Activated naive CD8-positive, alpha-beta T cell treated with anti-CD3 and anti-CD28 coated beads, Interleukin-2, amount 50 U/mL, for 24 hours (primary cell): Measurements from ENCODE around the gene SDC1.

Source experiments
- ATAC-seq: fragments of 150-1000 bp; cut with Tn5 transposase; one replicate; pipeline ENCODE4 v1.10.0; 2021
- DNase-seq: peaks from one replicate; pipeline ENCODE4 v3.0.0; 2021
- H3K27ac Mint-ChIP-seq: one replicate; pipeline ENCODE4 v1.8.0; 2021; ENCODE audit warnings: mild to moderate bottlenecking, mixed read lengths
- H3K27me3 Mint-ChIP-seq: one replicate; pipeline ENCODE4 v1.8.0; 2021; ENCODE audit warnings: mixed read lengths
- H3K36me3 Mint-ChIP-seq: one replicate; pipeline ENCODE4 v1.8.0; 2021; ENCODE audit warnings: low read depth, mixed read lengths
- H3K4me1 Mint-ChIP-seq: one replicate; pipeline ENCODE4 v1.8.0; 2021; ENCODE audit warnings: mixed read lengths
- H3K4me3 Mint-ChIP-seq: one replicate; pipeline ENCODE4 v1.8.0; 2021; ENCODE audit warnings: mild to moderate bottlenecking, moderate library complexity, mixed read lengths
- H3K9me3 Mint-ChIP-seq: one replicate; pipeline ENCODE4 v1.8.0; 2021; ENCODE audit warnings: mixed read lengths

The SDC1 gene

GRCh38 chr2:20157193-20157891 lies 67.6 kb downstream of the SDC1 start:
- Mint-ChIP-seq H3K27me3 (peaks cover 15% of the 10 kb centered on the region), H3K4me1 (no peaks in the 10 kb centered on the region), H3K4me3 (no peak overlapping the region), H3K36me3 (no peaks in the 10 kb centered on the region), H3K27ac (no peak overlapping the region), H3K9me3 (peaks cover 9% of the 10 kb centered on the region)
- ATAC-seq (no peak), DNase-seq (no peak)

- Mint-ChIP-seq H3K9me3 (peaks cover 9% of the 10 kb centered on the region), H3K4me1 (no peaks in the 10 kb centered on the region), H3K27me3 (peaks cover 15% of the 10 kb centered on the region), H3K27ac (no peak overlapping the region), H3K36me3 (no peaks in the 10 kb centered on the region), H3K4me3 (no peak overlapping the region)
- DNase-seq (no peak), ATAC-seq (no peak)
Measured at GRCh38 chr2:20156836-20157192, 68.1 kb downstream of the SDC1 start.

GRCh38 chr2:20156076-20156759 lies 68.7 kb downstream of the SDC1 start:
- no peak overlapping the region for H3K27ac Mint-ChIP-seq
- ATAC-seq = no peak
- no peak overlapping the region for H3K4me3 Mint-ChIP-seq
- DNase-seq = no peak
- no peaks in the 10 kb centered on the region for H3K4me1 Mint-ChIP-seq
- peaks cover 15% of the 10 kb centered on the region for H3K27me3 Mint-ChIP-seq
- H3K36me3 Mint-ChIP-seq = no peaks in the 10 kb centered on the region
- H3K9me3 Mint-ChIP-seq = peaks cover 9% of the 10 kb centered on the region

GRCh38 chr2:20153131-20153851 lies 71.6 kb downstream of the SDC1 start:
- Mint-ChIP-seq H3K36me3 (no peaks in the 10 kb centered on the region), H3K4me1 (no peaks in the 10 kb centered on the region), H3K27me3 (peaks cover 12% of the 10 kb centered on the region), H3K27ac (no peak overlapping the region), H3K4me3 (no peak overlapping the region), H3K9me3 (no peaks in the 10 kb centered on the region)
- no peak for ATAC-seq
- DNase-seq = no peak

- peaks cover 21% of the 10 kb centered on the region for H3K27me3 Mint-ChIP-seq
- no peaks in the 10 kb centered on the region for H3K36me3 Mint-ChIP-seq
- H3K27ac Mint-ChIP-seq = no peak overlapping the region
- no peak for DNase-seq
- no peak for ATAC-seq
- no peaks in the 10 kb centered on the region for H3K9me3 Mint-ChIP-seq
- no peak overlapping the region for H3K4me3 Mint-ChIP-seq
- H3K4me1 Mint-ChIP-seq = no peaks in the 10 kb centered on the region
Measured at GRCh38 chr2:20150806-20151571, 73.9 kb downstream of the SDC1 start.
